HEK293 (cell line): ENCODE measurements around the gene GPM6B.

ENCODE experiments used
- CTCF ChIA-PET: fragments of 350-600 bp; formaldehyde crosslinking; extraction: SDS; loops from one replicate; lab custom pipeline; 2021; ENCODE audit warnings: antibody characterized with exemption; lab: Yijun Ruan, JAX
- POLR2A ChIA-PET: fragments of 300-600 bp; formaldehyde crosslinking; extraction: SDS; loops from one replicate; lab custom pipeline; 2020; ENCODE audit warnings: antibody characterized with exemption, inconsistent platforms; lab: Yijun Ruan, JAX
- H3K27ac ChIP-seq: fragments of 200-500 bp; sonication (Bioruptor generic); 2 replicates; pipeline ENCODE4 v1.5.1; 2014; ENCODE audit warnings: low read depth, low read length, control low read depth, inconsistent platforms; ENCODE audit errors: extremely low read depth
- H3K36me3 ChIP-seq, 2 experiments: fragments of 200-500 bp in 1 of 2; sonication (Bioruptor generic) in 1 of 2; 1 replicate in 1 of 2; 2 replicates in 1 of 2; pipeline ENCODE4 v1.5.1; 2014 to 2017; ENCODE audit warnings: inconsistent platforms in 2 of 2, low read length in 2 of 2; ENCODE audit not compliant: control insufficient read depth in 2 of 2, insufficient read depth in 1 of 2
- H3K4me1 ChIP-seq: fragments of 200-500 bp; sonication (Bioruptor generic); 2 replicates; pipeline ENCODE4 v1.5.1; 2014; ENCODE audit warnings: mild to moderate bottlenecking, low read length, inconsistent platforms; ENCODE audit not compliant: control insufficient read depth, insufficient read depth
- H3K4me3 ChIP-seq: 2 replicates; pipeline ENCODE4 v1.5.1; 2011; ENCODE audit warnings: low read depth, mild to moderate bottlenecking, control low read depth, low read length, moderate library complexity
- H3K9me3 ChIP-seq: fragments of 200-500 bp; sonication (Bioruptor generic); 2 replicates; pipeline ENCODE4 v1.5.1; 2014; ENCODE audit warnings: low read depth, low read length, inconsistent platforms; ENCODE audit not compliant: control insufficient read depth, insufficient read depth
- IKZF3 ChIP-seq: fragments of 450-650 bp; IDR thresholded peaks from 2 replicates; pipeline ENCODE4 v1.5.0; 2018; ENCODE audit warnings: missing biosample characterization, mild to moderate bottlenecking, missing genetic modification characterization, moderate library complexity
- INSM2 ChIP-seq: fragments of 450-650 bp; formaldehyde crosslinking; IDR thresholded peaks from 2 replicates; pipeline ENCODE4 v1.5.1; 2016; ENCODE audit warnings: missing biosample characterization, missing genetic modification characterization
- ZBTB17 ChIP-seq: fragments of 450-650 bp; formaldehyde crosslinking; IDR thresholded peaks from 2 replicates; pipeline ENCODE4 v1.5.1; 2016; ENCODE audit warnings: missing biosample characterization, missing genetic modification characterization
- ZNF211 ChIP-seq: fragments of 450-650 bp; formaldehyde crosslinking; IDR thresholded peaks from 2 replicates; pipeline ENCODE4 v1.5.1; 2016; ENCODE audit warnings: low read depth, missing biosample characterization, missing genetic modification characterization
- ZNF350 ChIP-seq: fragments of 450-650 bp; formaldehyde crosslinking; IDR thresholded peaks from 2 replicates; pipeline ENCODE4 v1.5.0; 2017; ENCODE audit warnings: missing biosample characterization, mild to moderate bottlenecking, missing genetic modification characterization
- ZNF366 ChIP-seq: fragments of 450-650 bp; formaldehyde crosslinking; conservative IDR thresholded peaks from 2 replicates; pipeline ENCODE4 v1.5.1; 2016; ENCODE audit warnings: missing biosample characterization, missing genetic modification characterization
- ZNF629 ChIP-seq: fragments of 450-650 bp; formaldehyde crosslinking; IDR thresholded peaks from 2 replicates; pipeline ENCODE4 v1.5.1; 2017; ENCODE audit warnings: missing biosample characterization, missing genetic modification characterization
- ZNF664 ChIP-seq: fragments of 450-650 bp; formaldehyde crosslinking; IDR thresholded peaks from 2 replicates; pipeline ENCODE4 v1.5.1; 2016; ENCODE audit warnings: missing biosample characterization, missing genetic modification characterization
- TF ChIP-seq, protein P1 (sequence below): fragments of 450-650 bp; formaldehyde crosslinking; IDR thresholded peaks from 2 replicates; pipeline ENCODE4 v1.5.1; 2016; ENCODE audit warnings: missing biosample characterization, missing genetic modification characterization, borderline replicate concordance

GPM6B gene

DNA sequence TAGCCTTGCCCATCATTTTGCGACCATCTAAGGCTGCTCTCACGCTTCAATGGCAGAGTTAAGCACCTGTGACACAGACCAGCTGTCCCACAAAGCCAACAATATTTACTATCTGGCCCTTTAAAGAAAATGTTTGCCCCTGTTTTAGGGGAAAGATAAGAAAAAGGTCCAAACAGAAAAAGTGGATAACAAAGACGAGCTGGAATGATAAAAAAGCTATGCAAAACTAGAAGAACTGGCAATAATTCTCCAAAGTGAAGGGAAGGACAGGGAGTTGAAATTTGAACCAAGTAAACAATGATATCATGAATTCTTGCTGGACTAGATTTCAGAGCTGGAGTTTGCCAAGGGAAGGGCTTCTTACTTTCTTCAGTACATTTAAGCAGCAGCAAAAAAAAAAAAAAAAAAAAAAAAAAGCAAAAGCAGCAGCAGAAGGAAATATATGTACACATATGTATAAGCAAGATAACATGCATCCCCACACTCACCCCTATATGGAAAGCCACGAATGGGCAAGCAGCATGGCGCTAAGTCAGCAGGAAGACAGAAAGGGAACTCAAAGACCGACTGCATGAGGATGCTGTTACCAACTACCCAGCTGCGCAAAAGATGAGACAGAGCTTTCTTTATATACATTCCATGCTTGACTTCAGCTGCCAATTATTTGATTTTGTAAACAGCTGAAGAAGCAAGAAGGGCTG, 94.9 kb downstream of the GPM6B start (continued):
- TF ChIP-seq IKZF3 (tag by site-specific recombination) = 0 out of 2 replicates have a peak, but pooled peaks have one; percentile 15
- peak; percentile 60; the same call in 1 of the 2 replicates for TF ChIP-seq ZNF629 (tag by site-specific recombination)
- TF ChIP-seq, protein P1, sequence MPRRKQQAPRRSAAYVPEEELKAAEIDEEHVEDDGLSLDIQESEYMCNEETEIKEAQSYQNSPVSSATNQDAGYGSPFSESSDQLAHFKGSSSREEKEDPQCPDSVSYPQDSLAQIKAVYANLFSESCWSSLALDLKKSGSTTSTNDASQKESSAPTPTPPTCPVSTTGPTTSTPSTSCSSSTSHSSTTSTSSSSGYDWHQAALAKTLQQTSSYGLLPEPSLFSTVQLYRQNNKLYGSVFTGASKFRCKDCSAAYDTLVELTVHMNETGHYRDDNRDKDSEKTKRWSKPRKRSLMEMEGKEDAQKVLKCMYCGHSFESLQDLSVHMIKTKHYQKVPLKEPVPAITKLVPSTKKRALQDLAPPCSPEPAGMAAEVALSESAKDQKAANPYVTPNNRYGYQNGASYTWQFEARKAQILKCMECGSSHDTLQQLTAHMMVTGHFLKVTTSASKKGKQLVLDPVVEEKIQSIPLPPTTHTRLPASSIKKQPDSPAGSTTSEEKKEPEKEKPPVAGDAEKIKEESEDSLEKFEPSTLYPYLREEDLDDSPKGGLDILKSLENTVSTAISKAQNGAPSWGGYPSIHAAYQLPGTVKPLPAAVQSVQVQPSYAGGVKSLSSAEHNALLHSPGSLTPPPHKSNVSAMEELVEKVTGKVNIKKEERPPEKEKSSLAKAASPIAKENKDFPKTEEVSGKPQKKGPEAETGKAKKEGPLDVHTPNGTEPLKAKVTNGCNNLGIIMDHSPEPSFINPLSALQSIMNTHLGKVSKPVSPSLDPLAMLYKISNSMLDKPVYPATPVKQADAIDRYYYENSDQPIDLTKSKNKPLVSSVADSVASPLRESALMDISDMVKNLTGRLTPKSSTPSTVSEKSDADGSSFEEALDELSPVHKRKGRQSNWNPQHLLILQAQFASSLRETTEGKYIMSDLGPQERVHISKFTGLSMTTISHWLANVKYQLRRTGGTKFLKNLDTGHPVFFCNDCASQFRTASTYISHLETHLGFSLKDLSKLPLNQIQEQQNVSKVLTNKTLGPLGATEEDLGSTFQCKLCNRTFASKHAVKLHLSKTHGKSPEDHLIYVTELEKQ = peak; percentile 15; the same call in 1 of the 2 replicates
- TF ChIP-seq ZNF366 = peak; percentile 41
- TF ChIP-seq ZBTB17 (tag by site-specific recombination) = 0 out of 2 replicates have a peak, but pooled peaks have one; percentile 18
- no peak for TF ChIP-seq ZNF350 (tag by site-specific recombination)
- TF ChIP-seq INSM2 (tag by site-specific recombination) = peak; percentile 14; the same call in 1 of the 2 replicates

DNA sequence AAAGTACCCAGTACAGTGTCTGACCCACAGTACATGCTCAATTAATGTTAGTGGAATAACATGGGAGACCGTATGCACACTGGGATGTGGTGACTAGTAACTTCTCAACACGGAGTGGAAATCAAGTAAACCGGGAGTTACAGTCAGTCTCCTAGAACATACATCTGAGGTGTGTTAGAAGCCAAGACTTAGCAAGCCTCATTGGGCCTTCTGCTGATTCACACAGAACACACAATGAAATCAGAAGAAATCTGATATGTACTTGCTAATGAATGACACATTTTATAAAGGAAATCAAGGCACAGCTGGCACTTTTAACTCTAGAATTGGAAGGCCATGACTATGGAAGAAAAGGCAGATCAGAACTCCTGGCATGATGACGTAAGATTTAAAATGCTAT, 95.5 kb downstream of the GPM6B start:
- Histone ChIP-seq H3K36me3 (peaks cover 45 to 49% of the 10 kb centered on the region in 2 experiments), H3K4me1 (peaks cover 6% of the 10 kb centered on the region; the same call in 1 of the 2 replicates), H3K4me3 (no peak overlapping the region), H3K27ac (no peak overlapping the region), H3K9me3 (no peaks in the 10 kb centered on the region)
- TF ChIP-seq ZNF211 (tag by site-specific recombination) (no peak), ZNF664 (tag by site-specific recombination) (0 out of 2 replicates have a peak, but pooled peaks have one; percentile 28)
- CTCF ChIA-PET = interaction anchor here (0.6 to 1.2 kb wide), 4 partner anchors 24 to 1553 kb away, joined by 3 to 4 read pairs (median 3); no protein-coding TSS in a partner anchor
- POLR2A ChIA-PET = interaction anchor here (0.6 to 2.9 kb wide), 6 partner anchors 13 to 52 kb away, joined by 3 to 27 read pairs (median 6); partner anchors contain the start of genes OFD1, RAB9A and TRAPPC2
